B cell (primary cell): ENCODE measurements around the gene TMEM45A. TPM values are rescaled to one million over a fixed set of nuclear protein-coding genes. Genes with fewer than 3 reads are reported as not detected.

Experiments
- ATAC-seq: fragments of 200-7000 bp; cut with Tn5 transposase; one replicate; pipeline ENCODE4 v1.10.0; 2021; ENCODE audit warnings: low read depth, mild to moderate bottlenecking, moderate number of reproducible peaks, moderate library complexity
- CTCF ChIA-PET: fragments of 350-600 bp; sonication (Branson Sonifier 250); formaldehyde crosslinking; loops from one replicate; lab custom pipeline; 2021; ENCODE audit warnings: antibody characterized with exemption, inconsistent platforms; lab: Charles Lee
- POLR2A ChIA-PET: fragments of 350-600 bp; sonication (Branson Sonifier 250); formaldehyde crosslinking; loops from one replicate; lab custom pipeline; 2021; ENCODE audit warnings: antibody characterized with exemption; lab: Charles Lee
- DNase-seq: peaks from one replicate; pipeline ENCODE4 v3.0.0; 2013
- H2AFZ ChIP-seq: 2 replicates; pipeline ENCODE4 v1.6.1; 2012; ENCODE audit warnings: mild to moderate bottlenecking, low read depth, low read length; ENCODE audit not compliant: insufficient read depth, poor library complexity, severe bottlenecking
- H3K27ac ChIP-seq, 2 donors: 1 replicate in 1 of 2; 2 replicates in 1 of 2; pipeline ENCODE4 v1.5.1; 2012 to 2013; ENCODE audit warnings: low read length in 2 of 2, mild to moderate bottlenecking in 2 of 2, moderate library complexity in 1 of 2
- H3K27me3 ChIP-seq, 4 experiments: fragments of 200-600 bp in 1 of 4; sonication (generic) in 1 of 4; replicated peaks in 1 of 4; 1 replicate in 2 of 4; 2 replicates in 2 of 4; pipeline versions ENCODE4 v1.6.1 to v1.7.0; 2013 to 2016; ENCODE audit warnings: low read length in 3 of 4, mild to moderate bottlenecking in 2 of 4, mixed read lengths in 1 of 4, moderate library complexity in 1 of 4; ENCODE audit not compliant: insufficient read depth in 4 of 4, control insufficient read depth in 3 of 4; ENCODE audit errors: control extremely low read depth in 1 of 4
- H3K36me3 ChIP-seq, 2 experiments: replicated peaks in 1 of 2; 1 replicate in 1 of 2; 2 replicates in 1 of 2; pipeline versions ENCODE4 v1.6.1 to v1.7.1; 2013; ENCODE audit warnings: low read length in 1 of 2; ENCODE audit not compliant: insufficient read depth in 2 of 2, control insufficient read depth in 1 of 2; ENCODE audit errors: control extremely low read depth in 1 of 2, extremely low read depth in 1 of 2
- H3K4me1 ChIP-seq, 2 donors: fragments of 200-600 bp in 1 of 2; sonication (generic) in 1 of 2; 1 replicate in 1 of 2; 2 replicates in 1 of 2; pipeline versions ENCODE4 v1.5.1 to v1.6.1; 2013 to 2017; ENCODE audit warnings: low read length in 2 of 2; ENCODE audit not compliant: control insufficient read depth in 2 of 2, insufficient read depth in 2 of 2
- H3K4me2 ChIP-seq: replicated peaks from 2 replicates; pipeline ENCODE3; 2012; ENCODE audit warnings: mild to moderate bottlenecking, low read depth, low read length; ENCODE audit not compliant: poor library complexity, severe bottlenecking
- H3K4me3 ChIP-seq, 5 experiments: fragments of 200-600 bp in 1 of 5; sonication (generic) in 1 of 5; 1 replicate in 3 of 5; 2 replicates in 2 of 5; pipeline versions ENCODE4 v1.5.1 to v1.7.0; 2011 to 2016; ENCODE audit warnings: low read length in 4 of 5, mild to moderate bottlenecking in 4 of 5, low read depth in 2 of 5, control low read depth in 1 of 5, moderate library complexity in 1 of 5; ENCODE audit not compliant: insufficient read depth in 1 of 5; ENCODE audit errors: control extremely low read depth in 1 of 5, extremely low read depth in 1 of 5
- H3K79me2 ChIP-seq: fragments of 200-600 bp; sonication (generic); one replicate; pipeline ENCODE4 v1.6.0; 2016; ENCODE audit warnings: low read length; ENCODE audit not compliant: control insufficient read depth, insufficient read depth
- H3K9ac ChIP-seq: fragments of 200-600 bp; sonication (generic); 2 replicates; pipeline ENCODE4 v1.6.1; 2017; ENCODE audit warnings: mild to moderate bottlenecking, low read length, moderate library complexity
- H3K9me3 ChIP-seq, 3 donors: one replicate each; pipeline versions ENCODE4 v1.6.1 to v1.7.1; 2013; ENCODE audit warnings: low read length in 2 of 3; ENCODE audit not compliant: control insufficient read depth in 2 of 3, insufficient read depth in 1 of 3; ENCODE audit errors: control extremely low read depth in 1 of 3
- H4K20me1 ChIP-seq: 2 replicates; pipeline ENCODE4 v1.6.0; 2012; ENCODE audit warnings: mild to moderate bottlenecking, low read length; ENCODE audit not compliant: insufficient read depth, control insufficient read depth, poor library complexity, severe bottlenecking
- H3K27ac Mint-ChIP-seq: one replicate; pipeline ENCODE4 v1.8.0; 2021; ENCODE audit warnings: mixed read lengths
- H3K27me3 Mint-ChIP-seq: one replicate; pipeline ENCODE4 v1.8.0; 2021; ENCODE audit warnings: mixed read lengths
- H3K4me1 Mint-ChIP-seq: one replicate; pipeline ENCODE4 v1.8.0; 2021; ENCODE audit warnings: mixed read lengths
- H3K4me3 Mint-ChIP-seq: one replicate; pipeline ENCODE4 v1.8.0; 2021; ENCODE audit warnings: mixed read lengths
- H3K9me3 Mint-ChIP-seq: one replicate; pipeline ENCODE4 v1.8.0; 2022; ENCODE audit warnings: mixed read lengths; ENCODE audit not compliant: insufficient read depth
- EZH2 ChIP-seq: IDR thresholded peaks from 2 replicates; pipeline ENCODE4 v1.6.1; 2012; ENCODE audit warnings: borderline replicate concordance, low read depth, mild to moderate bottlenecking, moderate library complexity, low read length; ENCODE audit not compliant: insufficient read depth, poor library complexity, severe bottlenecking
- WGBS: methylation state at CpG from one replicate; pipeline ENCODE4 v1.1.5; 2013; ENCODE audit warnings: missing lambda C conversion rate; ENCODE audit not compliant: insufficient coverage; 5-methylcytosine and 5-hydroxymethylcytosine counted together
- intact Hi-C: fragments of 100-400 bp; cut with micrococcal nuclease; formaldehyde crosslinking; loops from one replicate; pipeline ENCODE4 v1.10.0; 2022
- polyA plus RNA-seq: library from polyadenylated mRNA; depleted of rRNA; stranded (reverse); fragments of >200 nt; gene quantifications from 2 replicates; pipeline ENCODE4 v1.2.3, GENCODE V29; 2012
- total RNA-seq, 2 donors: library from RNA; stranded (reverse); fragments of 120-200 nt in 1 of 2; gene quantifications; 1 replicate in 1 of 2; 2 replicates in 1 of 2; pipeline versions ENCODE4 v1.2.3 to v1.2.4, GENCODE V29; 2013 to 2022
- TF ChIP-seq, protein P1 (sequence below): fragments of 200-600 bp; IDR thresholded peaks from one replicate; pipeline ENCODE4 v1.8.0; 2022; ENCODE audit warnings: antibody characterized with exemption, mild to moderate bottlenecking

TMEM45A gene
- total and polyA plus RNA-seq, 2 donors (not counting 1 experiment from before 2014, with no cell fraction given), result 0.20 TPM; not detected in 1

DNA sequence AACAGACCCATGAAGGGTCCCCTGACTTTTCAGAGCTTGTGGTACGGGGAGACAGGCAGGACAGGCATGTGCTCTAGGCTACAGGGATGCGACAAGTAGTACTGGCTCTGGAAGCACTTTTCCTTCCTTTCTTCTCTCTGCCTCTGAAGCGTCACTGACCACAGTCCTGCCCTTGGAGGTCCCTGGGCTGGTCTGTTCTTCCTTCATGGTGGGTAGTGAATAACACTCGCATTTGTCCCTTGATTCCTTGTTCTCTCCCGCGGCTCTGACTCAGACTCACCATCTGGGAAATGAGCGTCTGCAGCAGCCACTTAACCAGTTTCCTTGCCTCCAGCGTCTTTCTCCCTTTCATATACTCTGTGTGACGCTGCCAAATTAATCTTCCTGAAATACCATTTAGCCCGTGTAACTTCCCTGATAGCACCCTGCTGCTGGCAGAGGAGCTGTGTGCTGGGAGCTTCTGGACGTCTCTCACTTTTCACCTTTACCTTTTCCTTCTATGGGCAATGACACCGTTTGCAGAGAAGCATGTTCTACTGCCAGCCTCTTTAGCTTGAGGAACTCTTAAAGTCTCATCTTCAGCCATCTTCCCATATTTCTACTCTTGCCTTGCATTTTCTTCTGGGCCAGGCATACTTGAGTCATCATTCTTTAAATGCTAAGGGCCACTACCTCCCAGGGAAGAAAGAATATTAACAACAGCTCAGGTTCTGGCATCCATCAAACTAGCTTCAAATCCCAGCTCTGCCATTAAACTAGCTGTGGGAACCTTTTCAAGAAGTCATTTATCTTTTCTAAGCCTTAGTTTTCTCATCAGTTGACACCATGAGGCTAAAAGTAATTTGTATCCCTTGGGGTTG lies 33.6 kb downstream of the TMEM45A start:
- WGBS, result 89% methylated on average over 11 of the region's 12 CpGs
- no peak overlapping the region for H3K4me3 ChIP-seq
- H3K9me3 ChIP-seq, result no peaks in the 10 kb centered on the region
- H3K27ac ChIP-seq, result no peak overlapping the region
- H3K79me2 ChIP-seq, result no peaks in the 10 kb centered on the region
- intact Hi-C loops, result no loop called here
- H3K27me3 Mint-ChIP-seq, result peaks cover 11% of the 10 kb centered on the region
- H4K20me1 ChIP-seq, result no peaks in the 10 kb centered on the region
- H2AFZ ChIP-seq, result no peak overlapping the region
- TF ChIP-seq, protein P1, sequence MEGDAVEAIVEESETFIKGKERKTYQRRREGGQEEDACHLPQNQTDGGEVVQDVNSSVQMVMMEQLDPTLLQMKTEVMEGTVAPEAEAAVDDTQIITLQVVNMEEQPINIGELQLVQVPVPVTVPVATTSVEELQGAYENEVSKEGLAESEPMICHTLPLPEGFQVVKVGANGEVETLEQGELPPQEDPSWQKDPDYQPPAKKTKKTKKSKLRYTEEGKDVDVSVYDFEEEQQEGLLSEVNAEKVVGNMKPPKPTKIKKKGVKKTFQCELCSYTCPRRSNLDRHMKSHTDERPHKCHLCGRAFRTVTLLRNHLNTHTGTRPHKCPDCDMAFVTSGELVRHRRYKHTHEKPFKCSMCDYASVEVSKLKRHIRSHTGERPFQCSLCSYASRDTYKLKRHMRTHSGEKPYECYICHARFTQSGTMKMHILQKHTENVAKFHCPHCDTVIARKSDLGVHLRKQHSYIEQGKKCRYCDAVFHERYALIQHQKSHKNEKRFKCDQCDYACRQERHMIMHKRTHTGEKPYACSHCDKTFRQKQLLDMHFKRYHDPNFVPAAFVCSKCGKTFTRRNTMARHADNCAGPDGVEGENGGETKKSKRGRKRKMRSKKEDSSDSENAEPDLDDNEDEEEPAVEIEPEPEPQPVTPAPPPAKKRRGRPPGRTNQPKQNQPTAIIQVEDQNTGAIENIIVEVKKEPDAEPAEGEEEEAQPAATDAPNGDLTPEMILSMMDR, result no peak
- TF ChIP-seq EZH2, result no peak
- POLR2A ChIA-PET, result no interaction called here
- H3K36me3 ChIP-seq, result no peaks in the 10 kb centered on the region
- CTCF ChIA-PET, result no interaction called here
- DNase-seq (no peak), ATAC-seq (no peak)
- no peak overlapping the region for H3K9ac ChIP-seq
- H3K4me3 Mint-ChIP-seq, result no peak overlapping the region
- no peaks in the 10 kb centered on the region for H3K9me3 Mint-ChIP-seq
- H3K27me3 ChIP-seq, result no peaks in the 10 kb centered on the region
- H3K4me2 ChIP-seq, result no peak overlapping the region
- H3K4me1 Mint-ChIP-seq, result no peaks in the 10 kb centered on the region
- H3K4me1 ChIP-seq, result no peaks in the 10 kb centered on the region
- no peak overlapping the region for H3K27ac Mint-ChIP-seq

DNA sequence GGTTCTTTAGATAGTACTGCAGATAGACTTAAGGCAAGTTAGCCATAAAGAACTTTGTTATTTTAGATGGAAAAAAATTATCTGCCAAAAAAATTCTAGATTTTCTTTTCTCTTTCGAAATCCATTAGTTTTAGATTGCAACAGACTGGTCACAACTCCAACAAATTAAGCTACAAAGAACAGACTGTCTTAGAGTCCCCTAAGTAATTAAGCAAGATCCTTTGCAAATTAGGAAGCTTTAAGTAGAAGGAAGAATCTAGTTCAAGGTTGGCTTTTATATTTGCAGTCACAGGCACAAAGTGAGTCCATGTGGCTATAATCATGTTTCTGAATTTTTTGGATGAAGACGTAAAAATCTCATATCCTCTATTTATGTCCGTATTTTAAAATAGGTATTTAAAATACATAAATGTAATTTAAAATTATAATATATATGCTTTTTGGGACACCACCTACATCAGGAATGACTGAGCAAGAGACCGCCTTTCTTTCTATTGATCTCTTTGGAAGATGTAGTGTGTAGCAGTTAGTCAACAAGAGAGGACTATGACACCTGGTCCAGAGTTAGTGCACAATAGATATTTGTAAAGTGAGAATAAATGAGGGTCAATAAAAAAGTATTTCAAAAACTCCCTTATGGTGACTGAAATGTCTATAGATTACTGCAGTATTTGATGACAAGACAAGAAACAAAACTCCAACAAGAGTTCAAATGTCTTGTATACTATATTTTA lies 34.4 kb downstream of the TMEM45A start:
- Histone ChIP-seq H3K9ac (no peak overlapping the region), H3K9me3 (no peaks in the 10 kb centered on the region), H3K4me3 (no peak overlapping the region), H3K36me3 (no peaks in the 10 kb centered on the region), H3K79me2 (no peaks in the 10 kb centered on the region), H3K4me2 (no peak overlapping the region), H4K20me1 (no peaks in the 10 kb centered on the region), H2AFZ (no peak overlapping the region), H3K4me1 (no peaks in the 10 kb centered on the region), H3K27me3 (no peaks in the 10 kb centered on the region), H3K27ac (no peak overlapping the region)
- no peaks in the 10 kb centered on the region for H3K4me1 Mint-ChIP-seq
- peaks cover 11% of the 10 kb centered on the region for H3K27me3 Mint-ChIP-seq
- WGBS, result 100% methylated on average over 1 of the region's 4 CpGs
- ChIA-PET CTCF (no interaction called here), POLR2A (no interaction called here)
- intact Hi-C loops, result no loop called here
- H3K4me3 Mint-ChIP-seq, result no peak overlapping the region
- no peak overlapping the region for H3K27ac Mint-ChIP-seq
- no peak for ATAC-seq
- TF ChIP-seq EZH2, result no peak
- TF ChIP-seq, protein P1, result no peak
- H3K9me3 Mint-ChIP-seq, result no peaks in the 10 kb centered on the region
- no peak for DNase-seq
